GM18502 (cell line): ENCODE data around the gene AHDC1.
A peak's percentile ranks its signal among the peaks of the same experiment; 100 is the strongest.
"Not testable (repeated sequence)": the region's sequence is repeated elsewhere in the genome, so short reads cannot be mapped to it uniquely, and the experiment has no call there.

Experiments
- ATAC-seq: cut with Tn5 transposase; IDR thresholded peaks from one replicate; pipeline ENCODE4 v1.9.1; 2021; ENCODE audit warnings: mild to moderate bottlenecking; ENCODE audit not compliant: unreplicated experiment, poor library complexity

The AHDC1 gene

DNA sequence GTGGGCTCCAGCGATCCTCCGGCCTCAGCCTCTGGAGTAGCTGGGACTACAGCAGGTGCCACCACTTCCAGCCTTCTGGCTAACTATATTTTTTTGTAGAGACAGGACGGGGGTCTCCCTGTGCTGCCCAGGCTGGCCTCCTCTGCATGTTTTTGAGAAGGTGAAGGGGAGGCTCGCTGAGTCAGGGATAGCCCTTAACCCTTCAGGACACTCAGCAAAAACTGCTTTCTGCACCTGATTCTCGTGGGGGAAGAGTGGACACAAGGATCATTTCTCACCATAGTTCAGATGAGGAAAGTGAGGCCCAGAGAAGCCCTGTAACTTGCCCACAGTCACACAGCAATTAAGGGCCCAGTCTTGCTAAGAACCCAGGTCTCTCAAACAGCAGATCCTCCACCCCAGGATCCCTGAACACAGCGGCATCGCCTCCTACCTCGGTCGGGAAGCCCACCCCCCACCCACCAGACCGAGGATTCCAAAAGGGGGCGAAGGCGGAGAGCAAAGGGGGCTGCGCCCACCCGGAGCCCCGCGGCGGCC, 29.8 kb upstream of the AHDC1 start:
- ATAC-seq = no peak

DNA sequence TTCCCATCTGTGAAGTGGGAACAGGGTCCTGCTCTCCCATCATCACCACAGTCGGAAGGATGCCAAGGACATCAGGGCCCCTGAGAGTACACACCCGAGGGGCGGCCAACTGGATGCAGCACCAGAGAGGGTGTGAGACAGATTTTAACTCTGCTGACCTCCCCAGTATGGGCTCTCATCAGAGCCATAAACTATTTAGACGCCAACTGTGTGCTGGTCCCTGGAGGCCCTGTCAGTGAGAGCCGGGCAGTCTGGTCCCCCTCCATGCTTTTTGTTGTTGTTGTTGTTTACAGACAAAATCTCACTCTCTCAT, 29.3 kb upstream of the AHDC1 start:
- no peak for ATAC-seq

DNA sequence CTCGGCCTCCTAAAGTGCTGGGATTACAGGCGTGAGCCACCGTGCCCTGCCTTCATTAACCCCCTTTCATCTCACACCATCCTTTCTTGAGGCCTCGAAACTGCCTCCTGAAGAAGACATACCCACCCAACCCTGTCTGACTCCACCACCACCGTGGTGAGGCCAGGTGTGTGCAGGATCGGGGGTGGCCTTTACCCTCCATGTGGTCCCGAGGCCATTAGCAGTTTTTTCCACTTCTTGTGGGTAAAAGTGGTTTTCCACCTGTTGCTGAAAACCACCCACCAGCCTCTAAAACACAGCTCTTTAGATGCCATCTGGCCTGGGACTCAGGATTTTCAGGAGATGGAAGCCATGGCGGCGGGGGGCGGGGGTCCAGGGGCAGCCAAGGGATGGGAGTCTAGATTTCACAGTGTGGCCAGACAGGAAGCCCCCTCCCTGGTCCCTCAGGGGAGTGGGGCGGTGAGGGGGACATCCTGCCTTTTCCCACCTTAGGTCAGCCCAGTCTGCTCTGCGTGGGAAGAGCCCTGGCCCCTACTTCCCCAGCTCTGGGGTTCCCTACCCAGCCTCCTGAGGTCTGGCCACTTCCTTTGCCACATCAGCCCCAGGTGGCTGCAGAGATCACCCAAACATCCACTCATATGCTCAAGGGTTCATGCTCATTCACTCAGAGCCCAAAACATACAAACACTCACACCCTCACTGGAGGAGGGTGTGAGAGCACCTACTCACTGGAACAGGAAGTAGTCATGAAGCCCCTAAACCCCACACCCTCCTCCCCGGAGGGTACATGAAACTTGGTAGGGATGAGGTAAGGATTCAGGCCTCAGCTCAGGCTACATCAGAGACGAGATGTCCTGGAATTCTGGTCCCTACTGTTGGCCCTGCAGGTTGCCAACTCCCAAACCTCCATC, 28.7 kb upstream of the AHDC1 start:
- ATAC-seq = peak; percentile 40

DNA sequence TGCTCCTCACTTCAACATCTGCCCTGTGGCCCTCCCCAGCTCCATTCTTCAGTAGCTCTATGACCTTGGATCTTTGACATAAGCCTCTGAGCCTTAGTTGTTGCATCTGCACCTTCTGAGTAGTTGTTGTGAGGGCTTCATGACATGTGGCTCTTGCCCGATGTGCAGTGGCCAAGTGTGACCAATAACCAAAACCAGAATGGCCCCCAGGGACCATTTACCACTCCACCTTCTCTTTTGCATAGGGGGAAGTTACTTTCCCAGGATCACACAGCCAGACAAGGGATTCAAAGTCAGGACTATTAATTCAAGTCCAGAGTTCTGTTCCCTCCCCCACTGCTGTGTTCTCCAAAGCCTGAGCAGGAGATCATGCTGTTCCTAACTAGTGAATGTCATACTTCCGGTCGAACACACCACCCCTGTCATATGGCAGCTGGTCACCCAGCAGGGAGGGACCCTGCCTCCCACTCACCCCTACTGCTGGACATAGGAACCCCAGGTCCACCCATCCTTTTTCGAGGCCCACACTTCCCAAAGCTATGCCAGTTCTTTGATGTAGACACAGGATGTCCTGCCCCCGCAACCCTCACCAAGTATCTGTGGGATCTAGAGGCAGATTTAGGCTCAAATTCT, 27.0 kb upstream of the AHDC1 start:
- ATAC-seq = no peak

DNA sequence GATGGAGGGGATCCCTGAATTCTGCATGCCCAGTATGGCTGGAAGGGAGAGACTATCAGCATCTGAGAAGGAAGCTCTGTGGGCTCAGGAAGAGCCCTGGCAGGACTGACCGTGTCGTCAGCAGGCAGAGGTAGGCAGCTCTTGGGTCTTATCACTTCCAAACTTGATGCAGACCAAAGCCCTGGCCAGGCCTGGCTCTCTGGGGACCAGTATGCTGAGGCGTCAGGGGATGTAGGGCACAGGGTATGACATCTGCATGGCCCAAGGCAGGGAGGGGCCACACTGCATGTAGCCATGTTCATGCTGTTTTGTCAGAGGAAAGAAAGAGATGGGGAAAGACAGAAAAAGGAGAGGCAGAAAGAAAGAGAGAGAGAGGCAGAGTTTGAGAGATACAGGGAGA, 24.8 kb upstream of the AHDC1 start:
- ATAC-seq = no peak

DNA sequence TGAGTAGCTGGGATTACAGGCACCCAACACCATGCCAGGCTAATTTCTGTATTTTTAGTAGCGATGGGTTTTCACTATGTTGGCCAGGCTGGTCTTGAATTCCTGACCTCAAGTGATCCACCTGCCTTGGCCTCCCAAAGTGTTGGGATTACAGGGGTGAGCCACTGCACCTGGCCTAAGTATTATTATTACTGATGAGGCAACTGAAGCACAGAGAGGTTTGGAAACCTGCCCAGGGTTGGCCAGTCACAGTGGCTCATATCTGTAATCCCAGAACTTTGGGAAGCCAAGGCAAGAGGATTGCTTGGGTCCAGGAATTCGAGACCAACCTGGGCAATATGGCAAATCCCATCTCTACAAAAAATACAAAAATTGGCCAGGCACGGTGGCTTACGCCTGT, 23.8 kb upstream of the AHDC1 start:
- not testable (repeated sequence) for ATAC-seq

DNA sequence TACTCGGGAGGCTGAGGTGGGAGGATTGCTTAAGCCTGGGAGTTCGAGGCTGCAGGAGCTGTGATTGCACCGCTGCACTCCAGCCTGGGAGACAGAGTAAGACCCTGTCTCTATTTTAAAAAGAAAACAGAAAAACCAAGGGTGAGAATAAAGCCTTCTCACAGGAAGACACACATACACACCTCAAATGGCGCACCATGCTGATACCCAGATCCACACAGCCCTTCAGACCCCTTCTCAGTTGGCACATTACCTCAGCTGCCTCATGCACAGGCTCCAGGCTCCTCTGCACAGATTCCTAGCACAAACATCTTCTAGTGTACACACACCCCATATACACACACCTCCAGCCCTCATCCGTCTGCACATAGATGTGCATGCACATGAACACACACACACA, 23.1 kb upstream of the AHDC1 start:
- no peak for ATAC-seq

DNA sequence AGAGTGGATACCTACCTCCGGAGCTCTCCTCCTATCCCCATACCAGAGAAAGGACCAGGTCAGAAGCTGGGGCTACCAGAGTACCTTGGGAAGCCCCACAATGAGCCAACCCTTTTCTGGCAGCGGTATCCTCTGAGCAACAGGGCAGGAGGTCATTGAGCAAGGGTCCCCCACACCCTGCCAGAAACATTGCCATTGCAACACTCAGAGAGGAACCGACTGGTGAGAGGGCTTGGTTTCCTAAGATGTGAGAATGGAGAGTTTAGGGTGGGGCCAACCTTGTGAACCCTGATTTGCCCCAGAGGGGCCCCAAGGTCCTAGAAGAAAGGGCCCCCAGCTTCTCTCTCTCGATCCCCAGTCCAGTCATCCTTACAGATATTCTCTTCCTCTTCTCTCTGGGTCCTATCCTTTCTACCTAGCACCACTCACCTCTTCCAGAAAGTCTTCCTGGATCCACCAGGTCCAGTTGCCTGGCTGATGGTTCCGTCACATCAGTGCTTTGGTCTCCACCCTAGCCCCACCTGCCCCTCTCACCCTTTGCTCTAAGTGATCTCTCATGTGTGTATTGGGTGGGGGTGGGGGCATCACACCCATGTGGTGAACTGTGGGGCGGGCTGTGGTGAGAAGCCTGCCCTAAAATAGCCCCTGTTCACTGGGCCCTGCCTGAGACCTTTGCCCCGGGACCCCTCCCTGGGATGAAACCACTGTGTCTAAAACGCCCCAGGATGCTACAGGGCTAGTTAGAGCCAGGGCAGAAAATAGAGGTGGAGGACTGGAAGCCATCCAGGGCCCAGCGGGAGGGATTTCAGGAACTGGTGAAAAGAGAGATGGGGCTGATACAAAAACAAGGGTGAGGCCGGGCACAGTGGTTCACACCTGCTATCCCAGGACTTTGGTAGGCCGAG, 22.3 kb upstream of the AHDC1 start:
- no peak for ATAC-seq

DNA sequence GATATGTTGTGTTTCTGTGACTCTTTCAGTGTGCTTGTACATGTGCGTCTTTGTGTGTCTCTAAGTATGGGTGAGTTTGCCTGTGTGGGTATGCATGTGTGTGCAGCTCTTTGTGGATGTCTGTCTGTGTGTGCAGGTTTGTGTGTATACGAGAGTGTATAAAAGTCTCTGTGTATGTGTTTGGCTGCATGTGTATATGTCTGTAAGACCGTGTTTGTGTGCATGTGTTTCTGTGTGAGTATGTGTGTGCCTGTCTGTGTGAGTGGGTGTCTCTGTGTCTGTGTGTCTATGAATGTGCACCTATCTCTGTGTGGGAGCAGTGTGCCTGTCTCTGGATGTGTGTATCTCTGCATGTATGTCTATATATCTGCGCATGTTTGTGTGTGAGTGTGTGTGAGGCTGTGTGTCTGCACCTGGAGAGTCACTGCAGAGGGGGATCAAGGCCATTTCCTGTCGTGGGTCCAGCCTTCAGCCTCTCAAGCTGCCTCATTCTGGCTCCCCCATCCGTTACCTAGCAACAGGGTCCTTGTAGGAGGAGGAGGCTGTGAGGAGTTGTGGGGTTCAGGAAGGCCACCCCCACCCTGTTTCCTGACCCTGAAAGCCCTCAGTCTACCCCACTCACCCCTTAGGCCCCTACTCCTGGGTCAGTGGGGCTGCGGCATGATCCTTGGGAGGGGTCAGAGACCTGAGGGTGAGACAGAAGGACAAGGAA, 20.7 kb upstream of the AHDC1 start:
- ATAC-seq = peak; percentile 23

DNA sequence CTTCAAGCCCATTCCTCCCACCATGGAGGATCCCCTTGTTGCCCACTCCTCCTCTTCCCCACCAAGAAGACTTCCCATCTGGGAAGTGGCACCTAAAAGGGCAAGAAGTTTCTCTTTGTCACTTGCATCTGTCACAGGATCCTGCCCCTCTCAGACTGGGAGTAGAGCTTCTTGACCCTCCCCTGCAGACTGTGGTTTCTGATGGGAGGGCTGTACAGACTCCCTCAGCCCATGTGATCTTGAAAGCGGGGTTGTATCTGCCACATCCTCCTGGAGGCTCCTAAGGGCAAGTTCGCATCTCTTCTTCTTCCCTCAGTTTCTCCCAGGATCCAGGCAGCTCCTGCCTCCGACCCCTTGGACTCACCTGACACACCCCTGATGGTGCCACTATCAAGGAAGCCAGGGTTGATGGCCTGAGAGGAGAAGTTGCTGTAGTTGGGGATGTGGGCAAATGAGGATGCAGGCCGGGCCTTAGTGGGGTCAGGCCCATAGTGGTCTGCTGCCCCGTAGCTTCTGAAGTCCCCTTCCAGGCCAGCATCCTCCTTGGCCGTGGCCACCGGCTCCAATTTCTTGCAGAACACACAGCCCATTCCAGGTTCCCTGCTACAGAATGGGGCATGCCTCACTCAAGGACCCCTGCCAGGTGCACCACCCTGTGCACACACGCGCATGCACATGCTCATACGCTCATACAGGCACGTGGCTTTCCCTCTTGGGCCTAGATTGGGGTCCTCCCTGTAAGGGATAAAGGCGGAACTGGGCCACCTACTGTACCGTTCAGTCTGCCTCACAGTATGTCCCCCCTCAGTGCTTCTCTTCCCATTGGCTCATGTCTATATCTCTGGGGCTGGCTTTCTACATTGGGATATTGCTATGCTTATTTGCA, 19.6 kb upstream of the AHDC1 start:
- ATAC-seq = no peak

DNA sequence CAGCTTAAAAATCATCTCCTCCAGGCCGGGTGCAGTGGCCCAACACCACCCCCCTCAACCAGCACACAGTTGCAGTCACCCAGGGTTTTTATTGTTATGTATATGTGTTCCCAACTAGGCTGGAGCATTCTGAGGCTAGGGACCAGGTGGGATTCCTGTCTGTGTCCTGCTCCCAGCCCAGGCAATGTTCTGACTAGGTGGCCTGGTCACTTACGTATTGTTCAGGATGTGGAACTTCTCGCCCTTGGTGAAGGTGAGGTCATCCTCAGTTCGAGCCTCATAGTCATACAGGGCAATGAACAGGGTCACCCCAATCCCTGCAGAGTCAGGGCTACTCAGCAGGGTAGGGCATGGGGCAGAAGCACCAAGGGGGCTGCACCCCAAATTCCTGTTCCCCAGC, 18.9 kb upstream of the AHDC1 start:
- no peak for ATAC-seq

DNA sequence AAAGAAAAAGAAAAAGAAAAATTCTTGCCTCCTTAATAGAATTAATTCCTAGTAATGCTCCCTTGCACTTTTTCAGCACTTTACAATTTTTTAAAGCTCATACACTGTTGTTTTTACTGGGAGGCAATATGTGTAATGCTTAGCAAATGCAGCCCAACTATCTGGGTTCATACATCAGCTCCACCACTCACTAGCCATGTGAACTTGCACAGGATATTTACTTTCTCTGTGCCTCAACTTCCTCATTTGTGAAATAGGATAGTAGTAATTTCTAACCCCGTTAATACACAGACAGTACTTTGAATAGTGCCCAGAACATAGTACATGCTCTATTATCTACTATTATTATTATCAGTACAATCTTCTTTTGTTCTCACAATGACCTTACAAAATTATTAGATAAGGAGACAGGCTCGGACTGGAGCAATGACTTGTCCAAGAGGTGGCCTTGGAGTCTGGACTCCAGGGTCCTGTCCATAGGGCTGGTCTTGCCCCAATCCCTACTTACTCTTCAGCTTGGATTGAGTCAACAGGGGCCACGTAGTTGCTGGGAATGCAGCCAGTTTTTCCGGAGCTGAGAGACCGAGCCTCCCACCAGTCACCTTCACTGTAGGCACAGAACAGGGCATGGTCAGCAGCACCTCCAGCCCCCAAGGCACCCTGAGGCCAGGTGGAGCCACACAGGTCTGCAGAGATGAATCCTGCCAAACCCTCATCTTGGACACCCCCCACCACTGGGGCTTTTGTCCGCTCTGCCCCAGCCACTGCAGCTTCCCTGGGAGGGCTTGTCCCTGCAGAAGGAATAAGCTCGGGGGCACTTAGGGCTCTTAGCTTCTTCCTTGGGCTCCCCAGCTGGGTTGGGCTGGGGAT, 17.3 kb upstream of the AHDC1 start:
- no peak for ATAC-seq

DNA sequence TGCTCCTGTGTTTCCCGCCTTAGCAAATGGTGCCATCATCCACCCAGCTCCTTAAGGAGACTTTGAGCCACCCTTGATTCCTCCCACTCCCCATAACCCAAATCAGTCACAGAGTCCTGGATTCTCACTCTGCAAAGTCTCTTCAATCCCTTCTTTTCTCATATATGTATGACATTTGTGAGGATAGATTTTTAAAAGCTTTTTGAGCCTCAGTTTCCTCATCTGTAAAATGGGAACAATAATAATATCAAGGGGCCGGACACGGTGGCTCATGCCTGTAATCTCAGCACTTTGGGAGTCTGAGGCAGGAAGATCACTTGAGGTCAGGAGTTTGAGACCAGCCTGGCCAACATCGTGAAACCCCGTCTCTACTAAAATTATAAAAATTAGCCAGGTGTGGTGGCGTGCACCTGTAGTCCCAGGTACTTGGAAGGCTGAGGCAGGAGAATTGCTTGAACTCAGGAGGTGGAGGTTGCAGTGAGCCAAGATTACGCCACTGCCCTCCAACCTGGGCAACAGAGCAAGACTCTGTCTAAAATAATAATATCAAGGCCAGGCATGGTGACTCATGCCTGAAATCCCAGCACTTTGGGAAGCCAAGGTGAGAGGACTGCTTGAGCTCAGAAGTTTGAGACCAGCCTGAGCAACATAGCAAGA, 16.0 kb upstream of the AHDC1 start:
- not testable (repeated sequence) for ATAC-seq

DNA sequence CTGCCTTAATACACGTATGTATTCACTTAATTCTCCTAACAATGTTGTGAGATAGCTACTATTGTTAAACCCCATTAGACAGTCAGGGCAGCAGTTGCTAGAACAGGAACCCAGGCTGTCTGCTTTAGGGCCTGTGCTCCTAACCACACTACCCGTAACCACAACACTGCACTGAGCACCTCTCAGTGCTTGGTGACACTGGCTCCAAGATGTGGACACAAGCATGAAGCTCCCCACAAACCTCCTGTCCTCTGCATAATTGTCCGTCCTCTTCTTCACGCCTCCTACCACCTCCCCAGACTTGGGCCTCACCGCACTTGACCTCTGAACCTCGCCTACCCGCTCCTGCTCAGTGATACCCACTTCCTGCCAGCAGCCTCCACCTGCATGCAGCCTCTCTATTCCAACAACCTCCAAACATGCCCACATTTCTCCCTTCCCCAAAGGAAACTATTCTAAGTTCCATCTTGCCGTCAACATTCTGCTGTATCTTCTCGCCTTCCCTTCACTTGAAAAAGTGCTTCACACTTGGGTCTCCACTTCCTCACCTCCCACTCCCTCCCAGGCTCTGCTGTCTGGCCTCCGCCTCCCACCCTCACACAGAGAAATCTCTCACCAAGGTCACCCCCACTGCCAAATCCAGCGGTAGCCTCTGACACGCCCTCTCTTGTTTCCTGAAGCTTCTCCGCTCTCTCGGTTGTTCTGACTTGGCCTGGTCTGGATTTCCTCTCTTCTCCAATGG, 14.6 kb upstream of the AHDC1 start:
- no peak for ATAC-seq

DNA sequence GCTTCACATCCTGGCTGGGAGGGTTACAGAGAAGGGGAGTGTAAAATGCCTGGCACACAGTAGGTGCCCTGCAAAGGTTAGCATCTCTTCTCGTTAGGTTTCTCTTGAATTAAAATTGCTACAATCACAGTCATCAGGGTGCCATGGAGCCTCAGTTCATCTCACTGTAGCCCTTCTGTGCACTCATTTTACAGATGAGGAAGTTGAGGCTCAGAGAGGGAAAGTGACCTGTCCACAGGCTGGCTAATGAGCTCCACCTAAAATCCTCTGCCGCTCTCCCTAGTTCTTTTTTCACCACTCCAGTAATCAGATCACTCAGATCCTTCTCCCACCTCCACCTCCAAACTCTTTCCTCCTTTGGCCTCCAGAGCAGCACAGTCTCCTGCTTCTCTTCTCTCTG, 13.5 kb upstream of the AHDC1 start:
- ATAC-seq = no peak

DNA sequence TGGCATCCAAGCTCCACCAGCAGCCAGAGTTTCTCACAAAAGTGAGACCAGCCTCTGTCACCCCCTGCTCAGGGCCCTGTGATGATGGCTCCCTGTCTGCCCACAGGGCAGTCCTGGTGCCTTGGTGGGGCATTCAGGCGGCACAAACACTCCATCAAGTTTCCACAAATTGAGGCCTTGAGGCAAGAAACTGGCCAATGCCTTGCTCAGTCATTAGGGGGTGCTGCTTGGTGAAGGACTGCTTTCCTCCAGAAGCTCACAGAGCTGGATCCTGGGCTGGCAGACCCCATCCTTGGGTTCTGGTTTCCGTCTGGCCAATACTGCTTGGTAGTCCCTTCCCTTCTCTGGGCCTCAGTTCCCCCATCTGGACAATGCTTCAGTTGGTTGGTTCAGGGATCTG, 12.5 kb upstream of the AHDC1 start:
- no peak for ATAC-seq
